Endodermal cell (in vitro differentiated cells): ENCODE measurements around the gene UBE2E1. TPM values are rescaled to one million over a fixed set of nuclear protein-coding genes. Genes with fewer than 3 reads are reported as not detected.

Source experiments
- DNase-seq: peaks from one replicate; pipeline ENCODE4 v3.0.0-alpha.2; 2017
- H3K27ac ChIP-seq: 2 replicates; pipeline ENCODE4 v1.5.1; 2013; ENCODE audit warnings: mild to moderate bottlenecking, low read depth, low read length, moderate library complexity
- H3K27me3 ChIP-seq: 2 replicates; pipeline ENCODE4 v1.6.1; 2013; ENCODE audit warnings: mild to moderate bottlenecking, low read length, moderate library complexity; ENCODE audit not compliant: insufficient read depth, control insufficient read depth, poor library complexity, severe bottlenecking
- H3K36me3 ChIP-seq: 2 replicates; pipeline ENCODE4 v1.7.0; 2013; ENCODE audit warnings: mild to moderate bottlenecking, low read length, moderate library complexity; ENCODE audit not compliant: control insufficient read depth, insufficient read depth
- H3K4me1 ChIP-seq: one replicate; pipeline ENCODE4 v1.7.0; 2013; ENCODE audit warnings: low read length; ENCODE audit not compliant: control insufficient read depth, insufficient read depth
- H3K4me3 ChIP-seq: 2 replicates; pipeline ENCODE4 v1.5.1; 2013; ENCODE audit warnings: mild to moderate bottlenecking, low read length, moderate library complexity
- H3K9ac ChIP-seq: 2 replicates; pipeline ENCODE4 v1.6.1; 2013; ENCODE audit warnings: mild to moderate bottlenecking, low read length, moderate library complexity; ENCODE audit not compliant: poor library complexity, severe bottlenecking; ENCODE audit errors: extremely low read depth
- H3K9me3 ChIP-seq: 2 replicates; pipeline ENCODE4 v1.6.1; 2013; ENCODE audit warnings: mild to moderate bottlenecking, low read length, moderate library complexity; ENCODE audit not compliant: control insufficient read depth
- H3K27ac Mint-ChIP-seq: 2 replicates; pipeline ENCODE4 v1.8.0; 2020; ENCODE audit warnings: mixed read lengths
- H3K27me3 Mint-ChIP-seq: 2 replicates; pipeline ENCODE4 v1.8.0; 2021; ENCODE audit warnings: mild to moderate bottlenecking, mixed read lengths; ENCODE audit not compliant: insufficient read depth
- H3K36me3 Mint-ChIP-seq: 2 replicates; pipeline ENCODE4 v1.8.0; 2020; ENCODE audit warnings: low read depth, mixed read lengths
- H3K4me1 Mint-ChIP-seq: 2 replicates; pipeline ENCODE4 v1.8.0; 2020; ENCODE audit warnings: mixed read lengths
- H3K4me3 Mint-ChIP-seq: 2 replicates; pipeline ENCODE4 v1.8.0; 2020; ENCODE audit warnings: mild to moderate bottlenecking, moderate library complexity, mixed read lengths
- H3K9me3 Mint-ChIP-seq: 2 replicates; pipeline ENCODE4 v1.8.0; 2020; ENCODE audit warnings: mild to moderate bottlenecking, mixed read lengths
- WGBS, 2 experiments: methylation state at CpG; one replicate each; pipeline versions ENCODE4 v1.1.5 to v1.1.7; 2013; ENCODE audit warnings: missing lambda C conversion rate in 2 of 2, mixed read lengths in 1 of 2; ENCODE audit not compliant: insufficient coverage in 1 of 2, insufficient read length in 1 of 2; 5-methylcytosine and 5-hydroxymethylcytosine counted together
- total RNA-seq, 2 donors: library from RNA; stranded (reverse); fragmentation: NEBNext Ultra II Directional in 1 of 2; extraction: Animal tissue kit (Norgen Biotek cat#: 25700) in 1 of 2; gene quantifications; 2 replicates in 1 of 2; 3 replicates in 1 of 2; pipeline ENCODE4 v1.2.1, GENCODE V29; 2021
- TF ChIP-seq, protein P1 (sequence below): fragments of 200-600 bp; sonication (generic); conservative IDR thresholded peaks from 2 replicates; pipeline ENCODE4 v1.5.0; 2021; ENCODE audit warnings: antibody characterized with exemption, mild to moderate bottlenecking

UBE2E1 gene
- total RNA-seq, 2 donors from 2014 or later: 112 to 120 TPM

GRCh38 chr3:23776352-23776891 is 29.3 kb upstream of the UBE2E1 start:
- H3K27me3 ChIP-seq: no peaks in the 10 kb centered on the region
- TF ChIP-seq, protein P1, sequence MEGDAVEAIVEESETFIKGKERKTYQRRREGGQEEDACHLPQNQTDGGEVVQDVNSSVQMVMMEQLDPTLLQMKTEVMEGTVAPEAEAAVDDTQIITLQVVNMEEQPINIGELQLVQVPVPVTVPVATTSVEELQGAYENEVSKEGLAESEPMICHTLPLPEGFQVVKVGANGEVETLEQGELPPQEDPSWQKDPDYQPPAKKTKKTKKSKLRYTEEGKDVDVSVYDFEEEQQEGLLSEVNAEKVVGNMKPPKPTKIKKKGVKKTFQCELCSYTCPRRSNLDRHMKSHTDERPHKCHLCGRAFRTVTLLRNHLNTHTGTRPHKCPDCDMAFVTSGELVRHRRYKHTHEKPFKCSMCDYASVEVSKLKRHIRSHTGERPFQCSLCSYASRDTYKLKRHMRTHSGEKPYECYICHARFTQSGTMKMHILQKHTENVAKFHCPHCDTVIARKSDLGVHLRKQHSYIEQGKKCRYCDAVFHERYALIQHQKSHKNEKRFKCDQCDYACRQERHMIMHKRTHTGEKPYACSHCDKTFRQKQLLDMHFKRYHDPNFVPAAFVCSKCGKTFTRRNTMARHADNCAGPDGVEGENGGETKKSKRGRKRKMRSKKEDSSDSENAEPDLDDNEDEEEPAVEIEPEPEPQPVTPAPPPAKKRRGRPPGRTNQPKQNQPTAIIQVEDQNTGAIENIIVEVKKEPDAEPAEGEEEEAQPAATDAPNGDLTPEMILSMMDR: no peak
- Mint-ChIP-seq H3K4me1 (peaks cover 2% of the 10 kb centered on the region), H3K27ac (no peak overlapping the region), H3K9me3 (no peaks in the 10 kb centered on the region), H3K27me3 (no peaks in the 10 kb centered on the region), H3K4me3 (no peak overlapping the region), H3K36me3 (no peaks in the 10 kb centered on the region)
- no peaks in the 10 kb centered on the region for H3K9me3 ChIP-seq
- H3K4me3 ChIP-seq: no peak overlapping the region
- H3K9ac ChIP-seq: no peak overlapping the region
- H3K27ac ChIP-seq: peak overlapping the region; percentile 59
- no peaks in the 10 kb centered on the region for H3K36me3 ChIP-seq
- WGBS, 2 experiments: 82 to 83% methylated on average over 5 to 6 of the region's 6 CpGs
- DNase-seq: peak; percentile 48
- H3K4me1 ChIP-seq: no peaks in the 10 kb centered on the region

DNA sequence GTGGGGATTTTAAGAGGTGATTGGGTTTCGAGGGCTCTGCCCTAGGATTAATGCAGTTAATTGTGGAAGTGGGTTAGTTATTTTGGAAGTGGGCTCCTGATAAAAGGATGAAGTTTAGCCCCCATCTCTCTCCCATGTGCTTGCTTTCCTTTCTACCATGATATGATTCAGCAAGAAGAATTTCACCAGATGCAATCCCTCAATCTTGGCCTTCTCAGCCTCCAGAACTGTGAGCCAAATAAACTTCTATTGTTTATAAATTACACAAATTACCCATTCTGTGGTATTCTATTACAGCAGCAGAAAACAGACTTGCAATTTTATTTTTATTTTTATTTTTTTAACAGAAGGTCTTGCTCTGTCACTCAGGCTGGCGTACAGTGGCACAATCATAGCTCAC is 27.3 kb upstream of the UBE2E1 start:
- no peaks in the 10 kb centered on the region for H3K27me3 ChIP-seq
- no peak overlapping the region for H3K27ac ChIP-seq
- no peak overlapping the region for H3K9ac ChIP-seq
- Mint-ChIP-seq H3K4me1 (peaks cover 2% of the 10 kb centered on the region), H3K36me3 (no peaks in the 10 kb centered on the region), H3K27ac (no peak overlapping the region), H3K27me3 (no peaks in the 10 kb centered on the region), H3K9me3 (no peaks in the 10 kb centered on the region), H3K4me3 (no peak overlapping the region)
- no peak overlapping the region for H3K4me3 ChIP-seq
- TF ChIP-seq, protein P1: no peak
- peak; percentile 7 for DNase-seq
- H3K36me3 ChIP-seq: no peaks in the 10 kb centered on the region
- 86 to 88% methylated on average over 1 to 2 of the region's 2 CpGs for WGBS, 2 experiments
- no peaks in the 10 kb centered on the region for H3K9me3 ChIP-seq
- H3K4me1 ChIP-seq: no peaks in the 10 kb centered on the region

- DNase-seq: peak; percentile 13
- Mint-ChIP-seq H3K27me3 (no peaks in the 10 kb centered on the region), H3K36me3 (no peaks in the 10 kb centered on the region), H3K9me3 (no peaks in the 10 kb centered on the region), H3K4me3 (no peak overlapping the region), H3K4me1 (peaks cover 2% of the 10 kb centered on the region), H3K27ac (no peak overlapping the region)
- TF ChIP-seq, protein P1: no peak
- 86 to 91% methylated on average over 3 of the region's 3 CpGs for WGBS, 2 experiments
- Histone ChIP-seq H3K9me3 (no peaks in the 10 kb centered on the region), H3K27ac (no peak overlapping the region), H3K4me1 (no peaks in the 10 kb centered on the region), H3K36me3 (no peaks in the 10 kb centered on the region), H3K27me3 (no peaks in the 10 kb centered on the region), H3K4me3 (no peak overlapping the region), H3K9ac (no peak overlapping the region)
Measured at GRCh38 chr3:23779841-23780240, 25.9 kb upstream of the UBE2E1 start.
